Suprapubic skin (tissue), 4 donors: Measurements from ENCODE around the gene MFAP4. TPM values are rescaled to one million over a fixed set of nuclear protein-coding genes. Genes with fewer than 3 reads are reported as not detected.

Experiments used
- DNase-seq, 2 donors: peaks; one replicate each; pipeline ENCODE4 v3.0.0-alpha.2; 2019; ENCODE audit warnings: low spot score in 2 of 2
- H3K27ac ChIP-seq: fragments of 200-600 bp; sonication (generic); one replicate; pipeline ENCODE4 v1.5.1; 2019
- H3K27me3 ChIP-seq: fragments of 200-600 bp; sonication (generic); one replicate; pipeline ENCODE4 v1.5.1; 2019
- H3K36me3 ChIP-seq: fragments of 200-600 bp; sonication (generic); one replicate; pipeline ENCODE4 v1.5.1; 2019
- H3K4me1 ChIP-seq: fragments of 200-600 bp; sonication (generic); one replicate; pipeline ENCODE4 v1.5.1; 2019
- H3K4me3 ChIP-seq: fragments of 200-600 bp; sonication (generic); one replicate; pipeline ENCODE4 v1.5.1; 2019; ENCODE audit warnings: mild to moderate bottlenecking
- H3K9me3 ChIP-seq: fragments of 200-600 bp; sonication (generic); one replicate; pipeline ENCODE4 v1.5.1; 2019
- CTCF ChIP-seq, 2 donors: fragments of 200-600 bp in 1 of 2; fragments of 450-650 bp in 1 of 2; sonication (generic) in 1 of 2; IDR thresholded peaks; one replicate each; pipeline ENCODE4 v1.5.1; 2016 to 2019; ENCODE audit warnings: antibody characterized with exemption in 2 of 2, mild to moderate bottlenecking in 1 of 2, moderate library complexity in 1 of 2
- EP300 ChIP-seq: sonication (generic); formaldehyde crosslinking; IDR thresholded peaks from one replicate; pipeline ENCODE4 v1.6.1; 2017; ENCODE audit warnings: antibody characterized with exemption
- POLR2A ChIP-seq, 2 donors: fragments of 450-650 bp; IDR thresholded peaks; one replicate each; pipeline ENCODE4 v1.6.1; 2017; ENCODE audit warnings: antibody characterized with exemption in 2 of 2, mild to moderate bottlenecking in 2 of 2, moderate library complexity in 2 of 2
- POLR2AphosphoS5 ChIP-seq, 3 donors: sonication (generic); formaldehyde crosslinking; IDR thresholded peaks; one replicate each; pipeline ENCODE4 v1.6.1; 2017; ENCODE audit warnings: antibody characterized with exemption in 3 of 3
- WGBS: methylation state at CpG from one replicate; pipeline ENCODE4 v1.1.5; 2018; 5-methylcytosine and 5-hydroxymethylcytosine counted together
- total RNA-seq, 4 donors: library from RNA; depleted of rRNA; stranded (reverse); fragments of >200 nt; gene quantifications; one replicate each; pipeline ENCODE4 v1.1.0, GENCODE V29; 2016

Gene MFAP4
- total RNA-seq, 4 donors from 2014 or later: 14.9 to 27.8 (median 24.9) TPM

DNA sequence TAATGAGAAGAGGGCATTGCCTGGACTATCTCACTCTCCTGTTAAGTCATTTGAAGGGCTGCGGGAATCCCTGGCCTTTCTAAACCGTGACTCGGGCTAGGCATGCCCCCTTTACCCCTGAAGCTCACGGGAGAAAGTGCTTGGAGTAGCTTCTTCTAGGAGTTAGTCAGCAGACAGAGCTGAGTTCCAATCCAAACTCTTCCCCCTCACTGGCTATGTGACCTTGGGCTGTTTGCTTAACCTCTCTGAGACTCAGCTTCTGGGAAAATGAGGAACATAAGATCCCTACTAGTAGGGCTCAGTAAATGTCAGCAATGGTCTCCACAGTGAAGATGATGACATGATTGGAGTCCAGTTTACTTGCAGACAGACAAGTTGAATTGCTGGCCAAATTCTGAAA, 18.8 kb downstream of the MFAP4 start:
- no peaks in the 10 kb centered on the region for H3K36me3 ChIP-seq
- peaks cover 20% of the 10 kb centered on the region for H3K4me1 ChIP-seq
- H3K27me3 ChIP-seq: no peaks in the 10 kb centered on the region
- no peak overlapping the region for H3K27ac ChIP-seq
- H3K4me3 ChIP-seq: no peak overlapping the region
- DNase-seq: peak in 1 of 2 donors; percentile 27
- no peaks in the 10 kb centered on the region for H3K9me3 ChIP-seq
- TF ChIP-seq POLR2AphosphoS5 (IDR thresholded peaks at IDR 0.05): no peak
- no peak for TF ChIP-seq POLR2A (IDR thresholded peaks at IDR 0.05)
- no peak for TF ChIP-seq EP300
- no peak for TF ChIP-seq CTCF (IDR thresholded peaks at IDR 0.05)
- WGBS: 93% methylated on average over 4 of the region's 4 CpGs

DNA sequence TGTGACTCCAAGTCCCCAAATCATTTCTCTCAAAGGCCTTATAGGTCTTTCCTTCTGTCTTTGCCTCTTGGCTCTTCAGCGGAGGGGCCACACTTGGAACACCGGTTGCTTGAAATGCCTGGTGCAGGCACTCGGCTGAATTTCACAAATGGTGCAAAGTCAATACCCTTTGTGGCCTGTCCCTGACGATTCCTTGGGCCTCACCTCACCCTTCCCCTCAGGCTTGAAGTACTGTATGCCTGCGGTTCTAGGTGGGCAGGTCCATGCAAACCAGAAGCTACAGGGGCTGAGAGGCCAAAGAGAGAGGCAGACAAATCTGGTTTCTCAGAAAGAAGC, 20.4 kb downstream of the MFAP4 start:
- Histone ChIP-seq H3K4me1 (peaks cover 31% of the 10 kb centered on the region), H3K9me3 (no peaks in the 10 kb centered on the region), H3K27me3 (no peaks in the 10 kb centered on the region), H3K36me3 (no peaks in the 10 kb centered on the region), H3K4me3 (no peak overlapping the region), H3K27ac (no peak overlapping the region)
- no peak for TF ChIP-seq POLR2AphosphoS5 (IDR thresholded peaks at IDR 0.05)
- no peak for TF ChIP-seq EP300
- TF ChIP-seq POLR2A (IDR thresholded peaks at IDR 0.05): no peak
- 87% methylated on average over 5 of the region's 5 CpGs for WGBS
- no peak for DNase-seq

DNA sequence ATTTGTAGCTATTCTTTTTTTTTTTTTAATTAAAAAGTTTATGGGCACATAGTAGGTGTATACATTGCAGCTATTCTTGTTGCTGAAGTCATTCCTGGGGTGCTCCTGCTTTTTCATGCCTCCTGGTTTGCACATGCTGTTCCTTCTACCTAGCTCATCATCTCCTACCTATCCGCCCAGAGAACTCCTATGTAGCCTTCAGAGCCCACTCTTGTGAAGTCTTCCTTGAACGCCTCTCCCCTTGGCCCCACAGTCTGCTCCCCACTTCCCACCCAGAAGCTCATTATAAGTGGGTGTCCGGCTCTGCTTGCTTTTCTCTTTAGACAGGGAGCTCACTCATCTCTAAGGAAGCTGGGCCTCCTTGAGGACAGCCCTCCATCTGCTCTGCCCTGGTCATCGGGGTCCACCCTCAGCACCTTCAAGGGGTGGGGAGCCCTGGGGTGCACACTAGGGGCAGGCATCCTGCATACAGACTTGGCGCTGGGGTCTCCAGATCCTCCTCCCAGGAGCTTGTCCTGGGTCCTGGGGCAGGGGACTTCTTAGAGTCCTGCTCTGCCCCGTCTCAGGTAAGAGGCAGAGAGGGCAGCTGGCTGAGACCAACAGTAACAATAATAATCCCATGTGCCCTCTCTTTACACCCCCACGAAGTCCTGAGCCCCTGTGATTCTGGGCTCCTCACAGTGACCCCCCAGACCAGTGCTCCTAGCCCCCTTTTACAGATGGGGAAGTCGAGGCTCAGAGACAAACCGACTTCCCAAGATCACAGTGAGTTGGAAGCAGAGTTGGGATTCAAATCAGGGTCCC, 21.0 kb downstream of the MFAP4 start:
- no peaks in the 10 kb centered on the region for H3K9me3 ChIP-seq
- no peak overlapping the region for H3K4me3 ChIP-seq
- DNase-seq: no peak
- no peak for TF ChIP-seq CTCF (IDR thresholded peaks at IDR 0.05)
- TF ChIP-seq POLR2AphosphoS5 (IDR thresholded peaks at IDR 0.05): no peak
- no peak for TF ChIP-seq POLR2A (IDR thresholded peaks at IDR 0.05)
- TF ChIP-seq EP300: no peak
- WGBS: 96% methylated on average over 8 of the region's 9 CpGs
- no peaks in the 10 kb centered on the region for H3K36me3 ChIP-seq
- no peak overlapping the region for H3K27ac ChIP-seq
- H3K4me1 ChIP-seq: peaks cover 31% of the 10 kb centered on the region
- H3K27me3 ChIP-seq: no peaks in the 10 kb centered on the region

DNA sequence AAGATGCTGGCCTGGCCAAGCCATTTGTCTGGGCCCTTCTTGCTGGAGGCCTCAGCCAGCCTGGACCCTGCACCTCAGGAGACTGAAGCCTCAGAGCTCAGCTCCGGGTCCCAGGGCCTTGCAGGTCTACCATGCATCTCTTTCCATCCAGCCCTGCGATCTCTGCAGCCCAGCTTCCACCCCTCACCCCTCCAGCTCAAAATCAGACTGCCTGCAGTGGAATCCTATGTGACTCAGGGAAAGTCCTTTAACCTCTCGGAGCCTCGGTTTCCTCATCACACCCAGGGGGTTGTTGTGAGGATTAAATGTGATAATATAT, 21.5 kb downstream of the MFAP4 start:
- Histone ChIP-seq H3K27ac (no peak overlapping the region), H3K4me1 (peaks cover 26% of the 10 kb centered on the region)

GRCh38 chr17:19364699-19365498, 22.1 kb downstream of the MFAP4 start:
- WGBS: 74% methylated on average over 7 of the region's 14 CpGs
- no peak for TF ChIP-seq EP300
- Histone ChIP-seq H3K27ac (no peak overlapping the region), H3K36me3 (no peaks in the 10 kb centered on the region), H3K4me1 (peaks cover 22% of the 10 kb centered on the region), H3K9me3 (no peaks in the 10 kb centered on the region), H3K27me3 (no peaks in the 10 kb centered on the region), H3K4me3 (no peak overlapping the region)
- no peak for DNase-seq

More for the DNA sequence above, 21.5 kb downstream of the MFAP4 start:
- DNase-seq: no peak
- TF ChIP-seq EP300: no peak
- TF ChIP-seq CTCF (IDR thresholded peaks at IDR 0.05): no peak
- TF ChIP-seq POLR2A (IDR thresholded peaks at IDR 0.05): no peak
- TF ChIP-seq POLR2AphosphoS5 (IDR thresholded peaks at IDR 0.05): no peak
- no peak overlapping the region for H3K4me3 ChIP-seq
- H3K9me3 ChIP-seq: no peaks in the 10 kb centered on the region
- H3K27me3 ChIP-seq: no peaks in the 10 kb centered on the region
- H3K36me3 ChIP-seq: no peaks in the 10 kb centered on the region
- WGBS: 94% methylated on average over 4 of the region's 4 CpGs

DNA sequence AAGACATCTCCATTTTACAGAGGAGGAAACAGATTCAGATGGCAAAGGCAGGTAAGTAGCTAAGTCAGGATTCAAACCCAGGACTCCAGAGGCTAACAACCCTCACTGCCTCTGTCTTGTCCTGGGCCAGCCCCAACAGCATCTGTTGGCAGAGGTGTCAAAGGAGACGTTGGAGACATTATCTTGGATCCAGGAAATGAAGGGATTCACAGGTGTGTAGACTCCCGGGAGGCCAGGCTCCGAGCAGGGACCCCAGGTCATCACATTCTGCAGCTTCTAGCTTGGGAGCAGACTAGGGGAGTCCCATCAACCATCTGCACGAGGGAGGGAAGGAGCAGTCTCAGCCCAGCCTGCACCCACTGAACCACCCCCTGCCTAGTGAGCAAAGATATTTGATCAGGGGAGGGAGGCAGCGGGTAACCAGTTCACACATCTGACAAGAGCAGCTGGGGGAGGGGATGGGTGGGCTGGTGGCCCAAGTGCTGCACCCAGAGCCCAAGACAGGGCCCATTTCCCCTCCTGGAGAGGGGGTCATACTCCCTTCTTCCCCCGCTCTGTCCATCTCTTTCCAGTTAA, 23.4 kb downstream of the MFAP4 start:
- Histone ChIP-seq H3K9me3 (no peaks in the 10 kb centered on the region), H3K4me3 (no peak overlapping the region), H3K36me3 (no peaks in the 10 kb centered on the region), H3K27me3 (no peaks in the 10 kb centered on the region), H3K4me1 (peaks cover 22% of the 10 kb centered on the region), H3K27ac (no peak overlapping the region)
- no peak for DNase-seq
- WGBS: 51% methylated on average over 5 of the region's 6 CpGs
- TF ChIP-seq CTCF (IDR thresholded peaks at IDR 0.05) (no peak), POLR2AphosphoS5 (IDR thresholded peaks at IDR 0.05) (no peak), EP300 (no peak), POLR2A (IDR thresholded peaks at IDR 0.05) (no peak)
